Stimulated activated CD4-positive, alpha-beta T cell treated with anti-CD3 and anti-CD28 coated beads, Interleukin-1b, Interleukin-23, amount 100 ng/mL, for 1 hour (primary cell): Measurements from ENCODE around the gene ALDH1L1.

Experiments used
- DNase-seq, 2 donors: peaks; one replicate each; pipeline ENCODE4 v3.0.0-alpha.2; 2020; ENCODE audit warnings: low read depth in 2 of 2

ALDH1L1 gene

DNA sequence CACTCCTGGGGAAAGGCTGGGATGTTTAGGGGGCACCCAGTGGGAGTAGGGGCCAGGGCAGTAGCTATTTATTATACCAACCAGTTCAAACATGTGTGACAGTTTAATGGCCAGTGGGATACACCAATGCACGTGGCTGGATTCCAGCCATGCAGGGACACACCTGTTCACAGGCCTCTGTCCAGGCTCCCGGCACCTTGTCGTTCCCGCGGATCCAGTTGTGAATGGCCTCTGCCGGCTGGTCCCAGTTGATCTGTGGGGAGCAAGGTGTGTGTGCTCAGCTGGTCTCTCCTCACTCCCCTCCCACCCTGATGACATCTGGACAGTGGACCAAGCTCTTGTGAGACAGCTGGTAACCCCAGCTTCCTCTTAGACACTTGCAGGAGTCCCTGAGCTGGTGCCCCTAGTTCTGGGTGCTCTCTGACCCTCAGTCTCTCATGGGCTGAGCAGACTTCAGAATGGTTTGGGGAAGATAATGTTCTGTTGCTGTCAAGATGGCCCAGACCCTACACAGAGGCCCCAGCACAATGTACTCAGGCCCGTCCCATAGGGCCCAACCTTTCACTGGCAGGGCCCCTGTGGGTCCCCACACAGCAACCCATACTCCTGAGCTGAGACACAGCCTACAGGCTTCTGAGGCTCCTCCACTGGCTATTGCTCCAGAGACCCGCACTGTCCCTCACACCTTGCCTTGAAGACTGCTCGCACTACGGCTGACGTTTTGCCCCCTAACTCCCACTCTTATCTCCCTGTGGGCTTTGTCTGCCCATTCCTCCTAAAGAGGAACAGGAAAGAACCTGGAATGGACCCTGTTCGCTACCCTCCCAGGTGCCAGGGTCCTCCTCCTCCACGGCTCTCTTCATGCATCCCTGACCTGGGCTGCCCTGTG, 25.8 kb downstream of the ALDH1L1 start:
- DNase-seq: no peak

GRCh38 chr3:126153695-126154360, 26.6 kb downstream of the ALDH1L1 start:
- DNase-seq: no peak

GRCh38 chr3:126152901-126153694, 27.3 kb downstream of the ALDH1L1 start:
- DNase-seq: no peak

- no peak for DNase-seq
Observed at GRCh38 chr3:126152458-126152857, 27.9 kb downstream of the ALDH1L1 start.

DNA sequence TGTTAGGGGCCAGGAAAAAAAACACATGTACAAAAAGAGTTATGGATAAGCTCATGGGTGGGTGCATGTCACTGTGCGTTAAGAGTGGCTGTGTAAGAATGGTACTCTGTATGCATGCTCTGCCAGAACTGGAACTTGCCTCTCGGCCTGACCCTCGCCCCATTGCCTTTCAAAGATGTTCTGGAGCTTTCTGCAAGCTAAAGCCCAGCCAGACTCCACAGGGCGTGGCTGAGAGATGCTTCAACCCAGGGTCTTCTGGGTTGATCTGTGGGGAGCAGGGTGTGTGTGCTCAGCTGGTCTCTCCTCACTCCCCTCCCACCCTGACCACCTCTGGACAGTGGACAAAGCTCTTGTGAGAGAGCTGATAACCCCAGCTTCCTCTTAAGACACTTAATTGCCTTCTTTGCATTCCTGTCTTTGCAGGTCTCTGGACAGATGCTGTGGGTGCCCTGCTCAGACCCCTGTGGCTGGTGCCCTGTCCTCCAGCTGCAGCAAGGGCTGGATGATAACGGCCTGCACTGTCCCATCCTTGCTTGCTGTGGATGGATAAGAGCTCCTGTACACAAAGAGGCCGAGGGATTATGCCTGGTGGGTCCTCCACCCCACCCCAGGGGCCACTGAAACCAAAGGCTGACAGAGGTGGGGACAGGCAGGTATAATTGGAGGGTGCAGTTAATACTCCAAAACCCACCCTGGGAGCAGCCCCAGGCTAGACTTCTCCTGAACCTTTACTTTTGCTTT, 28.7 kb downstream of the ALDH1L1 start:
- no peak for DNase-seq

DNA sequence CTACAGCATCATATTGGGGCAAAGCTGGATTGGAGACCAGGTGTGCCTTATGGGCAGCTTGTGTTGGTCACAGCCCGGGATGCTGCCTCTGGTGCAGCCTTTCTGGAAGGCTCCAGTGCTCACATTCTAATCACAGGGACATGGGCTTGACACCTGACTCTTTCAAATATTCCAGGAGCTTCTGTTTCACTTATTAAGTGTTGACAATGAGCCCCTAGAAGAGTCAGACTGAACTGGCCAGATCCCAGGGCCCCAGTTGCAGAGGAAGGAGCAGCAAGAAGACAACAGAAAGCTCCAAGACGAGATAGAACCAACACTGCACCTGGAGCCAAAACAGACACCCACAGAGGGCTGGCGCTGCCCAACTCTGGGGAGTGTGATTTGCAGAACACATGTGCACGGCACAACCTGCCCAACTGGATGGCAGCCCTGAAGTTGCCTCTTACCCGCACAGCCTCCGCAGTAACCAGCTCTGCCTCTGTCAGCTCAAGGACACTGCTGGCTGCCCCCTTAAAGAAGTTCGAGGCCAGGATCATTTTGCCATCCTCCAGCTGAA, 30.3 kb downstream of the ALDH1L1 start:
- DNase-seq: no peak

DNA sequence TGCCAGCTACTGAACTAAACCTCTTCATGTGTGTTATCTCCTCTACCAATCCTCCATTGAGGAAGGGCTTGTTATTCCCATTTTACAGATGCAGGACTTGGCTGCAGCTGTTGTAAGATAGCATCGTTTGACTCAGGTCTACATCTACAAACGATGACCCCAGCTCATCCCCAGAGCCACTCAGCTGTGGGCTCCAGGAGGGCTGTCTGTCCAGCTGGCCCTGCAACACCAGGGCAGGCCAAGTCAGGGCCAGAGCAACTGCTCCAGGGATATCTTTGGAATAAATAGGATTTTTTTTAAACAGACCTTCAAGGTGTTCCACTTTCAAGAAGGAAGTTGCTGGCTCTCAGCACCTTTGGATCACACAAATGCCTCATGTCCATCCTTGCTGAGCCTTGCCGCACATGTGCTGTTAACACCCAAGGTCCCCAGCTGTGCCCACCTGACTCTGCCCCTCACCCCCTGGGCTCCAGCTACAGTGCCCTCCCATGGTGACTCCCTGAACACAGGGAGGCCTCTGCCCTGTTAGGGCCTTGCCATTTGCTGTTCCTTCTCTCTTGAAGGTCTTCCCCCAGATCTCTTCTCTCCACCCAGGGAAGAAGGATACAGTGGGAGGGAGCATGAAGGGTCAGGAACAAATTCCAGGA, 31.0 kb downstream of the ALDH1L1 start:
- no peak for DNase-seq

DNA sequence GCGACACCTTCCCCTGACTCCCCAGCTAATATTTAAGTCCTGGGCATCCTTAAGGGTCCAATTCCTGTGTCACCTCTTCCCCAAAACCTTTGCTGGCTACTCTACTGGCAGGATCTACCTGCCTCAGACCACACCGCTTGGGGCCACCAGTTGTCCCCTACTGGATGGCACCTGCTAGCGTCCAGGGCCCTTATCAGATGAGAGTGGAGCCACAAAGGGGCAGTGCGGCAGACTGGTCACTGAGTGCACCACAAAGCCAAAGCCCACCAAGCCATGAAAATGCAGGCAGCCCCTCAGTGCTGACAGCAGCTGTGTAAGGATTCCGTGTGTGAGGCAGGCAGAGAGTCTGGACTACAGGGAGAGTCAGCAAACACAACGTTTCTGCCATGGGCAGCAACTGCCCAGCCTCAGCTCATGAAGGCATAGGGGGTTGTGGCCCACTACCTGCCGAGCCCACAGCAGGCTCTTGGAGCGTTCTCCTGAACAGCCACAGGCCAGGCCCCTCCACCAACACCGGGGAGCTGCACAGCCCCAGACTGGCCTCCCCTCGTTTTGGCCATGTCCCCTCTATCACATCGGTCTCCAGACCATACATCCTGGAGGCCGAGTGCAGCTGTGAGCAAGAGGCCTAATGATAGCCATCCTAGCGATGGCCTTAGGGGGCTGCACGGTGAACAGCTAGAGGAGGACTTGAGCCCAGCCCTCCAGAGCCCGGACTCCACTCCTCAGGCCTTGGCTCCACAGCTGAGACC, 32.3 kb downstream of the ALDH1L1 start:
- DNase-seq: no peak

DNA sequence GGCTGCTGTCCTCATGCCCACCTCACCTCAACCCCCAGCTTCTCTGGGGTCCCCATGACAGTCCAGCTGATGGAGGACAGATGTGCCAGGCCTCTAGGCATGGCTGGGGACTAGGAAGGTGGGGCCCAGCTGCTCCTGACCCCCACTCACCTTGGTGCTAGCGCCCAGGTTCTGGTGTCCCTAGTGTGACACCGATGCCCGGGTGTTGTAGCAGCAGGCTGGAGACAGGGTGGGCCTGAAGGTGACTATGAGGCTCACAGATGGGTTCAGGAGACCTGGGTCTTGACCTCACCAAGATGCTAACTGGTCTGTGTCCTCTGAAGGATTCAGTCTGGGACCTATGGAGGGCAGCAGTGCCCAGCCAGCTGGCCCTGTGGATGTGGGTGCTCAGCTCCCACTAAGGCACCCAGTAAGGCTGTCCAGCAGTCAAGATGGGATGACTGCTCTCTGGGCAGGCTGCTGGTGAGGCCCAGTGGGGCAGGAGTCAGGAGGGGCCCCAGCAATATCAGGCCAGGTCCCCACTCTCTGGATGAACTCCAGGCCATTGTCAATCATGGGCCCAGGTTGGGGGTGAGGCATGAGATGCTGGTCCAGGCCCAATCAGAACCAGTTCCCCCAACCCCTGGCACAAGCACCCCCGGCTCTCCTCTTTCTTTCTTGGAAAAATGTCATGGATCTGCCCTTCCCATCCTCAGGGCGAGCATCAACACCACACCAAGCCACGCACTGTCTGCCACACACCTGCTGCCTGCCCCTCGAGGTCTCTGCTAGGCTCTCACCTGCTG, 33.0 kb downstream of the ALDH1L1 start:
- no peak for DNase-seq

GRCh38 chr3:126146525-126147146, 33.8 kb downstream of the ALDH1L1 start:
- DNase-seq: no peak

DNA sequence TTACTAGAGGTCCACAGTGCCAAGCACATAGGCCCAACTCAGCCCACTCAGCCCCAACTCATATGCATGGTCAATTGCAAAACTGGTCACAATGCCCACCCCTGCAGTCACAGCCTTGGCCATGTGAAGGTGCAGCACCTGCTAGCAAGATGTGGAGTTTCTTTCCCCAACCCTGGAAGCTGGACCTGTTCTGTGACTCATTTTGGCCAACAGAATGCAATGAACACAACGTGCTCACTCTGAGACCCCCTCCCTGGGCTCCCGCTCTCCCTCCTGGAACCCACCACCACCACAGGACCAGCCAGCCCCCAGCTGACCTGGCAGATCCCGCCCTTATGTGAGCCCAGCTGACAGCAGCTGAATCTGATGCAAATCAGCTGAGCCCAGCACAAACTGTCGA, 34.4 kb downstream of the ALDH1L1 start:
- DNase-seq: no peak

- no peak for DNase-seq
Observed at GRCh38 chr3:126142652-126143051, 37.7 kb downstream of the ALDH1L1 start.

DNA sequence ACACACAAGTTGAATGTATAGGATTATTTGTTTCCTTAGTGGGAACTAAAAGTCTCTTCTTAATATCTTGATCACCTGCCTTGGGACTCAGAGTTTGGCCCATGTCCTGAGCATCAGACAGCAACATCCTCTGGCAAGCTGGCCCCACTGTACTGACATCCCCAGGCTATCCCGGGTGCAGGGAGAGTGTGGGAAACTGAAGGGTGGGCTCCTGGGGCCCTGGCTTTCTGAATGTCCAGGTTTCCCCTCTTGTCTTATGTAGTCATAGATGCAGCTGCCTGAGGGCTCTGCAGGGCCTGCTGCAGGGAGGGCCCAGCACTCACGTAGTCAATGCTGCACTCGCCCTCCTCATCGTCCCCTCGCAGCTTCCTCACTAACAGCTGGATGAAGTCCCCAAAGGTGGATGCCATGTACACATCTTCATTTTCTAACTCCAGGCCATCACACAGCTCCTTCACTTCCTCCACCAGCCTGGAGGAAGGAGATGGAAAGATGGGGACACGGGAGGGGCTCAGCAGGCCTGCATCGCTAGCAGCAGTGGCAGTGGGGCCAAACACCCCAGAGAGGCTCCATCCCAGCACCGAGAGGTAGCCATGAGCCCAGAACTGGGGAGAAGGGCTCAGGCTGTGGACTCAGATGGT, 42.8 kb downstream of the ALDH1L1 start:
- DNase-seq: no peak

GRCh38 chr3:126136428-126137220, 43.8 kb downstream of the ALDH1L1 start:
- no peak for DNase-seq

DNA sequence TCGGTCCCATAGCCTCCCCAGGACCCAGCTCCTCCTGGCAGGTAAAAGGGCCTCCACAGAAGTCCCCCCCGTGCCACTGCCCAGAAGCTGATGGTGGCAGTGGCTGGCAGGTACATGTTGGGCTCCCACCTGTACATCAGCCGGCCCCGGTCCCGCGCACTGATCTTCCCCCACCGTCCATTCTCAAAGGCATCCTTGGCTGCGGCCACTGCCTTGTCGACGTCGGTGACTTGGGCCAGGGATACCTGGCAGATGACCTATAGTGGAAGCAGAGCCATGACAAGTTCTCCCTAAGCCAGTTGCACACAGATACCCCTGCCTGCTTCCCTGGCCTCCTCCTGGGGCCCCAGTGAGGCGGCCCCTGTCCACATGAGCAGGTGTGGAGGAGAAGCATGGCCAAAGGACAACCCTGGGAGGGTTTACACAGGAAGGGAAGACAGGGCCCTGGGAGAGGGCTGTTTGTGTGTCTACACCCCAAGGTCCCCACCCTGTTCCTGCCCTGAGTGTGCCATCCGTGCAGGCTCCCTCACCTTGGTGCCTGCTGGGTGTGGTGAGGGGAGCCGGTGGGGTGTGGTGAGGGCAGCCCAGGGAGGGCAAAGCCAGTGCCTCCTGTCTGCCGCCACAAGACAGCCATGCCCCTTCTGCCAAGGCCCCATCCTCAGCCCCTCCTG, 44.8 kb downstream of the ALDH1L1 start:
- DNase-seq: no peak

GRCh38 chr3:126135071-126135405, 45.3 kb downstream of the ALDH1L1 start:
- DNase-seq: no peak
